Parathyroid adenoma (tissue), 2 donors: ENCODE data around the gene MSI2.

Source experiments
- H2AFZ ChIP-seq: fragments of 300-600 bp; sonication (generic); one replicate; pipeline ENCODE4 v1.7.0; 2017; ENCODE audit warnings: antibody characterized with exemption, mild to moderate bottlenecking
- H3K27ac ChIP-seq: fragments of 300-600 bp; sonication (generic); one replicate; pipeline ENCODE4 v1.7.0; 2017
- H3K27me3 ChIP-seq: fragments of 300-600 bp; sonication (generic); one replicate; pipeline ENCODE4 v1.7.0; 2017; ENCODE audit warnings: low read length; ENCODE audit not compliant: control insufficient read depth, insufficient read depth
- H3K36me3 ChIP-seq: fragments of 300-600 bp; sonication (generic); one replicate; pipeline ENCODE4 v1.7.0; 2017; ENCODE audit warnings: low read length; ENCODE audit not compliant: control insufficient read depth, insufficient read depth
- H3K4me1 ChIP-seq: fragments of 300-600 bp; sonication (generic); one replicate; pipeline ENCODE4 v1.7.0; 2017; ENCODE audit warnings: control low read depth
- H3K4me2 ChIP-seq: fragments of 300-600 bp; sonication (generic); one replicate; pipeline ENCODE4 v1.7.0; 2017; ENCODE audit warnings: low read length
- H3K4me3 ChIP-seq: fragments of 300-600 bp; sonication (generic); one replicate; pipeline ENCODE4 v1.7.0; 2017; ENCODE audit warnings: low read depth, low read length
- H3K79me2 ChIP-seq: fragments of 300-600 bp; sonication (generic); one replicate; pipeline ENCODE4 v1.7.0; 2017; ENCODE audit warnings: control low read depth
- H3K9ac ChIP-seq: fragments of 300-600 bp; sonication (generic); one replicate; pipeline ENCODE4 v1.7.0; 2017; ENCODE audit warnings: mild to moderate bottlenecking
- H3K9me3 ChIP-seq: fragments of 300-600 bp; sonication (generic); one replicate; pipeline ENCODE4 v1.7.0; 2017; ENCODE audit warnings: low read length; ENCODE audit not compliant: control insufficient read depth
- CTCF ChIP-seq: fragments of 300-600 bp; sonication (generic); IDR thresholded peaks from one replicate; pipeline ENCODE4 v1.7.0; 2017; ENCODE audit warnings: antibody characterized with exemption, mild to moderate bottlenecking
- donor health status: primary hyperparathyroidism.

The MSI2 gene

GRCh38 chr17:57604771-57605674 lies 348.7 kb downstream of the MSI2 start:
- H3K79me2 ChIP-seq: peaks cover 17% of the 10 kb centered on the region
- peak overlapping the region; percentile 56 for H3K4me2 ChIP-seq
- no peaks in the 10 kb centered on the region for H3K9me3 ChIP-seq
- no peaks in the 10 kb centered on the region for H3K27me3 ChIP-seq
- H3K27ac ChIP-seq: peak overlapping the region; percentile 87
- peak overlapping the region; percentile 15 for H3K4me3 ChIP-seq
- peak; percentile 27 for TF ChIP-seq CTCF
- peaks cover 75% of the 10 kb centered on the region for H3K4me1 ChIP-seq
- no peaks in the 10 kb centered on the region for H3K36me3 ChIP-seq
- peak overlapping the region; percentile 12 for H3K9ac ChIP-seq
- no peak overlapping the region for H2AFZ ChIP-seq

- Histone ChIP-seq H3K4me2 (peak overlapping the region; percentile 56), H3K27ac (peak overlapping the region; percentile 87), H3K9ac (no peak overlapping the region), H3K4me1 (peaks cover 76% of the 10 kb centered on the region), H3K36me3 (no peaks in the 10 kb centered on the region), H3K79me2 (peaks cover 17% of the 10 kb centered on the region), H3K9me3 (no peaks in the 10 kb centered on the region), H2AFZ (no peak overlapping the region), H3K27me3 (no peaks in the 10 kb centered on the region), H3K4me3 (no peak overlapping the region)
- no peak for TF ChIP-seq CTCF
Observed at GRCh38 chr17:57605675-57606105, 349.4 kb downstream of the MSI2 start.

- H3K9ac ChIP-seq: no peak overlapping the region
- H3K36me3 ChIP-seq: no peaks in the 10 kb centered on the region
- TF ChIP-seq CTCF: no peak
- H2AFZ ChIP-seq: no peak overlapping the region
- no peak overlapping the region for H3K4me3 ChIP-seq
- H3K9me3 ChIP-seq: no peaks in the 10 kb centered on the region
- peak overlapping the region; percentile 87 for H3K27ac ChIP-seq
- H3K79me2 ChIP-seq: peaks cover 14% of the 10 kb centered on the region
- no peaks in the 10 kb centered on the region for H3K27me3 ChIP-seq
- H3K4me1 ChIP-seq: peaks cover 76% of the 10 kb centered on the region
- peak overlapping the region; percentile 56 for H3K4me2 ChIP-seq
Observed at GRCh38 chr17:57606111-57606875, 350.0 kb downstream of the MSI2 start.

- TF ChIP-seq CTCF: no peak
- Histone ChIP-seq H3K4me3 (no peak overlapping the region), H3K4me2 (no peak overlapping the region), H3K27me3 (no peaks in the 10 kb centered on the region), H3K79me2 (peaks cover 13% of the 10 kb centered on the region), H3K9me3 (no peaks in the 10 kb centered on the region), H3K27ac (peak overlapping the region; percentile 87), H2AFZ (no peak overlapping the region), H3K4me1 (peaks cover 77% of the 10 kb centered on the region), H3K9ac (no peak overlapping the region), H3K36me3 (no peaks in the 10 kb centered on the region)
Observed at GRCh38 chr17:57607553-57608120, 351.3 kb downstream of the MSI2 start.
